Tibial nerve (tissue), 4 donors: ENCODE results near the gene KBTBD2.

ENCODE experiments used
- CTCF ChIP-seq, 5 experiments: fragments of 200-600 bp in 3 of 5; fragments of 450-650 bp in 2 of 5; sonication (generic) in 3 of 5; IDR thresholded peaks; one replicate each; pipeline ENCODE4 v1.5.1; 2016 to 2019; ENCODE audit warnings: antibody characterized with exemption in 5 of 5, mild to moderate bottlenecking in 3 of 5, moderate library complexity in 2 of 5
- EP300 ChIP-seq, 2 donors: sonication (generic); formaldehyde crosslinking; IDR thresholded peaks; one replicate each; pipeline ENCODE4 v1.6.1; 2017; ENCODE audit warnings: antibody characterized with exemption in 2 of 2, mild to moderate bottlenecking in 1 of 2
- POLR2A ChIP-seq, 2 donors: fragments of 450-650 bp; IDR thresholded peaks; one replicate each; pipeline ENCODE4 v1.6.1; 2017; ENCODE audit warnings: antibody characterized with exemption in 2 of 2, mild to moderate bottlenecking in 2 of 2, moderate library complexity in 2 of 2

DNA sequence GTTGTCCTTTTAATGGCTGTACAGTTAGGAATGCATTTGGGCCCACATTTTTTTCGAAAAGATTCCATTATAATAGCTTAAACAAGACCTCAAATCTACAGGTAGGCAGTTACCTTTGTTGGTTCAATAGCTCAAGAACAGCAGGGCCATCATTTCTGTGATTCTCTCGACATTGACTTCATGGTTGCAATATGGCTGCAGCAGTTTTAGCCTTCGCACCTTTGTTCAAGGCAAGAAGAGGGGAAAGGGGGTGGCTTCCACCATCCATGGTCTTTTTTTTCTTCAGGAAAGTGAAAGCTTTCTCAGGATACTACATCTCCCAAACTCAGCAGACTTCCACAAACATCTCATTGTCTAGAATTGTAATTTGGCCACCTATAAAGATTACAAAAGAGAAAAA lies 2.2 kb upstream of the KBTBD2 start:
- TF ChIP-seq CTCF (IDR thresholded peaks at IDR 0.05) (no peak), POLR2A (IDR thresholded peaks at IDR 0.05) (no peak), EP300 (IDR thresholded peaks at IDR 0.05) (no peak)
